Measurements from ENCODE around the gene IFNAR2.

IFNAR2 gene

GRCh38 chr21:33199100-33199464 is 30.7 kb upstream of the IFNAR2 start:
- TF ChIP-seq CTCF (IDR thresholded peaks at IDR 0.05): no peak
- H3K27me3 ChIP-seq (ENCODE audit: control insufficient read depth, insufficient read depth, low read length): no peaks in the 10 kb centered on the region
- H3K79me2 ChIP-seq: no peaks in the 10 kb centered on the region
- H3K9me3 ChIP-seq (ENCODE audit: control insufficient read depth, low read length): no peaks in the 10 kb centered on the region
- no peak overlapping the region for H3K4me2 ChIP-seq (ENCODE audit: low read length)
- H3K4me1 ChIP-seq: no peaks in the 10 kb centered on the region
- H3K27ac ChIP-seq: no peak overlapping the region
- H3K9ac ChIP-seq: no peak overlapping the region
- H2AFZ ChIP-seq: no peak overlapping the region
- no peak overlapping the region for H3K4me3 ChIP-seq (ENCODE audit: low read depth, low read length)
- no peaks in the 10 kb centered on the region for H3K36me3 ChIP-seq (ENCODE audit: control insufficient read depth, insufficient read depth, low read length)

GRCh38 chr21:33199516-33200217 is 30.1 kb upstream of the IFNAR2 start:
- Histone ChIP-seq H3K4me3 (ENCODE audit: low read depth, low read length) (no peak overlapping the region), H3K27ac (no peak overlapping the region), H3K9ac (no peak overlapping the region)

GRCh38 chr21:33201956-33202355 is 27.8 kb upstream of the IFNAR2 start:
- no peaks in the 10 kb centered on the region for H3K9me3 ChIP-seq (ENCODE audit: control insufficient read depth, low read length)
- H3K79me2 ChIP-seq: no peaks in the 10 kb centered on the region
- no peak overlapping the region for H3K4me3 ChIP-seq (ENCODE audit: low read depth, low read length)
- no peaks in the 10 kb centered on the region for H3K36me3 ChIP-seq (ENCODE audit: control insufficient read depth, insufficient read depth, low read length)
- no peak overlapping the region for H3K9ac ChIP-seq
- H3K4me1 ChIP-seq: no peaks in the 10 kb centered on the region
- TF ChIP-seq CTCF (IDR thresholded peaks at IDR 0.05): no peak
- no peak overlapping the region for H3K27ac ChIP-seq
- no peak overlapping the region for H3K4me2 ChIP-seq (ENCODE audit: low read length)
- H2AFZ ChIP-seq: no peak overlapping the region
- no peaks in the 10 kb centered on the region for H3K27me3 ChIP-seq (ENCODE audit: control insufficient read depth, insufficient read depth, low read length)

More at GRCh38 chr21:33199516-33200217, 30.1 kb upstream of the IFNAR2 start:
- no peak overlapping the region for H2AFZ ChIP-seq
- H3K4me2 ChIP-seq (ENCODE audit: low read length): no peak overlapping the region
- no peaks in the 10 kb centered on the region for H3K27me3 ChIP-seq (ENCODE audit: control insufficient read depth, insufficient read depth, low read length)
- H3K36me3 ChIP-seq (ENCODE audit: control insufficient read depth, insufficient read depth, low read length): no peaks in the 10 kb centered on the region
- peak; percentile 65 for TF ChIP-seq CTCF (IDR thresholded peaks at IDR 0.05)
- no peaks in the 10 kb centered on the region for H3K79me2 ChIP-seq
- no peaks in the 10 kb centered on the region for H3K4me1 ChIP-seq
- no peaks in the 10 kb centered on the region for H3K9me3 ChIP-seq (ENCODE audit: control insufficient read depth, low read length)

GRCh38 chr21:33202464-33203363 is 27.0 kb upstream of the IFNAR2 start:
- Histone ChIP-seq H3K27ac (no peak overlapping the region), H2AFZ (no peak overlapping the region), H3K27me3 (ENCODE audit: control insufficient read depth, insufficient read depth, low read length) (no peaks in the 10 kb centered on the region), H3K36me3 (ENCODE audit: control insufficient read depth, insufficient read depth, low read length) (no peaks in the 10 kb centered on the region), H3K79me2 (no peaks in the 10 kb centered on the region), H3K4me1 (no peaks in the 10 kb centered on the region), H3K9ac (no peak overlapping the region), H3K9me3 (ENCODE audit: control insufficient read depth, low read length) (no peaks in the 10 kb centered on the region), H3K4me2 (ENCODE audit: low read length) (no peak overlapping the region), H3K4me3 (ENCODE audit: low read depth, low read length) (no peak overlapping the region)
- no peak for TF ChIP-seq CTCF (IDR thresholded peaks at IDR 0.05)
